ENCODE results near the gene ZBTB7C. TPM values are rescaled to one million over a fixed set of nuclear protein-coding genes. Genes with fewer than 3 reads are reported as not detected.

Gene ZBTB7C
- total and polyA plus RNA-seq, 2 of the 4 experiments (the other 2 are of a cell fraction) = not detected

DNA sequence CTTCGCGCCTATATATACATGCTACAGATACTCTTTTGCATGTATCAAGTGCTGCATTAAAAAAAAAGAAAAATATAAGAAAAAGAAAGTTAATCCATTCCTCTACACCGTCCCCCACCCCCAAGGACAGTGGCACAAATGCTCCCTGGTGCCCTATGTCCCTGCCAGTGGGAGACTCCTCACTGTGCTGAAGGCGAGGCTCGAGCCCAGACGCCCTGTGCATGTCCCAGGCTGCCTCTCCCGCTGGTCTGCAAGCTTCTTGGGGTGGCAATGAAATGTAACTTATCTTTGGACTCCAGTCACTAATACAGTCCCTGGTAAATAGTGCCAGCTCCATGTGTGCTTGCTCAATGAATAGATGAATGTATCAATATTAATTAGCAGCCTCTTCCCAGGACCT, 293.2 kb downstream of the ZBTB7C start:
- no peak overlapping the region for H4K8ac ChIP-seq (ENCODE audit: low read depth in 2 of 2, low read length in 2 of 2)
- no peaks in the 10 kb centered on the region for H4K20me1 ChIP-seq (ENCODE audit: insufficient read depth, low read length)
- H2BK20ac ChIP-seq (ENCODE audit: low read depth, low read length) = no peak overlapping the region
- no CpG with 5 or more reads among the region's 7 CpGs for WGBS, 2 experiments (ENCODE audit: extremely low coverage in 2 of 2, insufficient read length in 1 of 2)
- no peak overlapping the region for H3K18ac ChIP-seq (ENCODE audit: low read depth, low read length)
- no peak overlapping the region for H2AK5ac ChIP-seq (ENCODE audit: low read depth, low read length)
- no peaks in the 10 kb centered on the region; the same call in 1 of the 2 replicates for H3K27me3 ChIP-seq (ENCODE audit: control insufficient read depth, insufficient read depth, low read length)
- ATAC-seq (ENCODE audit: low read depth) (no peak), DNase-seq (no peak)
- TF ChIP-seq RCOR1 (IDR thresholded peaks at IDR 0.05; ENCODE audit: insufficient replicate concordance, low read length) (no peak), SMC3 (IDR thresholded peaks at IDR 0.05; ENCODE audit: low read depth, low read length) (no peak), POLR2A (IDR thresholded peaks at IDR 0.05; ENCODE audit: low read depth, low read length) (no peak), RFX5 (IDR thresholded peaks at IDR 0.05; ENCODE audit: low read depth, low read length) (no peak), MXI1 (IDR thresholded peaks at IDR 0.05; ENCODE audit: borderline replicate concordance, low read depth, low read length) (no peak), MAFK (IDR thresholded peaks at IDR 0.05; ENCODE audit: low read depth, low read length) (no peak), FOS (IDR thresholded peaks at IDR 0.05; ENCODE audit: low read depth, low read length) (no peak), NFE2L2 (IDR thresholded peaks at IDR 0.05; ENCODE audit: low read depth, low read length) (no peak), RAD21 (IDR thresholded peaks at IDR 0.05; ENCODE audit: low read length) (no peak), CEBPB (IDR thresholded peaks at IDR 0.05; ENCODE audit: low read depth, low read length) (no peak), BHLHE40 (IDR thresholded peaks at IDR 0.05; ENCODE audit: low read depth, low read length) (no peak), CHD1 (IDR thresholded peaks at IDR 0.05; ENCODE audit: low read depth, low read length) (no peak), MAZ (IDR thresholded peaks at IDR 0.05; ENCODE audit: borderline replicate concordance, low read depth, low read length) (no peak)
- TF ChIP-seq, protein P1, sequence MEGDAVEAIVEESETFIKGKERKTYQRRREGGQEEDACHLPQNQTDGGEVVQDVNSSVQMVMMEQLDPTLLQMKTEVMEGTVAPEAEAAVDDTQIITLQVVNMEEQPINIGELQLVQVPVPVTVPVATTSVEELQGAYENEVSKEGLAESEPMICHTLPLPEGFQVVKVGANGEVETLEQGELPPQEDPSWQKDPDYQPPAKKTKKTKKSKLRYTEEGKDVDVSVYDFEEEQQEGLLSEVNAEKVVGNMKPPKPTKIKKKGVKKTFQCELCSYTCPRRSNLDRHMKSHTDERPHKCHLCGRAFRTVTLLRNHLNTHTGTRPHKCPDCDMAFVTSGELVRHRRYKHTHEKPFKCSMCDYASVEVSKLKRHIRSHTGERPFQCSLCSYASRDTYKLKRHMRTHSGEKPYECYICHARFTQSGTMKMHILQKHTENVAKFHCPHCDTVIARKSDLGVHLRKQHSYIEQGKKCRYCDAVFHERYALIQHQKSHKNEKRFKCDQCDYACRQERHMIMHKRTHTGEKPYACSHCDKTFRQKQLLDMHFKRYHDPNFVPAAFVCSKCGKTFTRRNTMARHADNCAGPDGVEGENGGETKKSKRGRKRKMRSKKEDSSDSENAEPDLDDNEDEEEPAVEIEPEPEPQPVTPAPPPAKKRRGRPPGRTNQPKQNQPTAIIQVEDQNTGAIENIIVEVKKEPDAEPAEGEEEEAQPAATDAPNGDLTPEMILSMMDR (conservative IDR thresholded peaks at IDR 0.05; ENCODE audit: low read depth, low read length) = no peak
- TF ChIP-seq, protein P2, sequence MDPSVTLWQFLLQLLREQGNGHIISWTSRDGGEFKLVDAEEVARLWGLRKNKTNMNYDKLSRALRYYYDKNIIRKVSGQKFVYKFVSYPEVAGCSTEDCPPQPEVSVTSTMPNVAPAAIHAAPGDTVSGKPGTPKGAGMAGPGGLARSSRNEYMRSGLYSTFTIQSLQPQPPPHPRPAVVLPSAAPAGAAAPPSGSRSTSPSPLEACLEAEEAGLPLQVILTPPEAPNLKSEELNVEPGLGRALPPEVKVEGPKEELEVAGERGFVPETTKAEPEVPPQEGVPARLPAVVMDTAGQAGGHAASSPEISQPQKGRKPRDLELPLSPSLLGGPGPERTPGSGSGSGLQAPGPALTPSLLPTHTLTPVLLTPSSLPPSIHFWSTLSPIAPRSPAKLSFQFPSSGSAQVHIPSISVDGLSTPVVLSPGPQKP (IDR thresholded peaks at IDR 0.05; ENCODE audit: borderline replicate concordance, low read depth, low read length) = no peak
- TF ChIP-seq, protein P3, sequence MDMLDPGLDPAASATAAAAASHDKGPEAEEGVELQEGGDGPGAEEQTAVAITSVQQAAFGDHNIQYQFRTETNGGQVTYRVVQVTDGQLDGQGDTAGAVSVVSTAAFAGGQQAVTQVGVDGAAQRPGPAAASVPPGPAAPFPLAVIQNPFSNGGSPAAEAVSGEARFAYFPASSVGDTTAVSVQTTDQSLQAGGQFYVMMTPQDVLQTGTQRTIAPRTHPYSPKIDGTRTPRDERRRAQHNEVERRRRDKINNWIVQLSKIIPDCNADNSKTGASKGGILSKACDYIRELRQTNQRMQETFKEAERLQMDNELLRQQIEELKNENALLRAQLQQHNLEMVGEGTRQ (IDR thresholded peaks at IDR 0.05; ENCODE audit: low read depth, low read length) = no peak
- no peak overlapping the region for H3K14ac ChIP-seq (replicated peaks; ENCODE audit: low read depth, low read length)
- BruUV-seq (replicated peaks) = no TSS peak
- H2BK5ac ChIP-seq (ENCODE audit: low read depth, low read length, poor library complexity, severe bottlenecking) = no peak overlapping the region
- ChIA-PET POLR2A (ENCODE audit: unreplicated experiment) (no interaction called here), CTCF (no interaction called here)
- no peaks in the 10 kb centered on the region for H3K79me1 ChIP-seq (ENCODE audit: low read depth in 1 of 2, low read length in 2 of 2)
- H3K4me1 ChIP-seq (ENCODE audit: control insufficient read depth, insufficient read depth, low read length) = no peaks in the 10 kb centered on the region
- H3K56ac ChIP-seq (ENCODE audit: extremely low read depth, insufficient read depth, low read length) = no peak overlapping the region
- no peaks in the 10 kb centered on the region for H3K36me3 ChIP-seq (ENCODE audit: control insufficient read depth, insufficient read depth, low read length)
- no peak overlapping the region for H4K91ac ChIP-seq (ENCODE audit: insufficient read depth, low read depth, low read length)
- H3K9ac ChIP-seq (ENCODE audit: low read depth, low read length) = no peak overlapping the region
- in situ Hi-C loops (cut with MboI; ENCODE audit: low sequenced_read_pairs) (no loop called here), intact Hi-C loops (cut with micrococcal nuclease) (no loop called here), dilution Hi-C loops (cut with HindIII; ENCODE audit: low sequenced_read_pairs, unreplicated experiment) (no loop called here)
- H2AK9ac ChIP-seq (replicated peaks; ENCODE audit: low read depth, low read length, poor library complexity) = no peak overlapping the region
- no peak overlapping the region for H2AFZ ChIP-seq (replicated peaks; ENCODE audit: low read length, poor library complexity)
- no peaks in the 10 kb centered on the region for H3K9me1 ChIP-seq (ENCODE audit: insufficient read depth, low read length)
- H2BK120ac ChIP-seq (ENCODE audit: low read depth, low read length) = no peak overlapping the region
- H3K4me2 ChIP-seq (ENCODE audit: low read depth, low read length) = no peak overlapping the region
- H3K23ac ChIP-seq (ENCODE audit: low read depth, low read length) = no peak overlapping the region
- no peak overlapping the region for H3K4ac ChIP-seq (ENCODE audit: low read depth, low read length)
- no peak overlapping the region for H3K4me3 ChIP-seq (ENCODE audit: insufficient read depth, low read depth, low read length)
- H4K5ac ChIP-seq (ENCODE audit: low read depth, low read length) = no peak overlapping the region
- H3K27ac ChIP-seq (ENCODE audit: insufficient read depth, low read length) = no peak overlapping the region
- no peaks in the 10 kb centered on the region for H3K9me3 ChIP-seq (ENCODE audit: control insufficient read depth, insufficient read depth, low read length)
- no peak overlapping the region for H2BK15ac ChIP-seq (ENCODE audit: low read depth, low read length)
